Ovary (tissue), 9 donors: ENCODE results near the gene ITGA2. TPM values are rescaled to one million over a fixed set of nuclear protein-coding genes. Genes with fewer than 3 reads are reported as not detected.

Source experiments
- DNase-seq, 5 donors: peaks; one replicate each; pipeline ENCODE4 v3.0.0-alpha.2; 2019 to 2020
- H3K27ac ChIP-seq, 2 donors: fragments of 200-600 bp; one replicate each; pipeline versions ENCODE4 v1.5.1 to v1.8.0; 2019 to 2022
- H3K27me3 ChIP-seq: fragments of 200-600 bp; one replicate; pipeline ENCODE4 v1.8.0; 2022
- H3K36me3 ChIP-seq: fragments of 200-600 bp; sonication (generic); one replicate; pipeline ENCODE4 v1.5.1; 2019
- H3K4me1 ChIP-seq: one replicate; pipeline ENCODE4 v1.8.1; 2013; ENCODE audit warnings: mild to moderate bottlenecking, moderate library complexity; ENCODE audit not compliant: insufficient read depth
- H3K4me3 ChIP-seq: fragments of 200-600 bp; sonication (generic); one replicate; pipeline ENCODE4 v1.5.1; 2017
- H3K9me3 ChIP-seq, 2 donors: fragments of 200-600 bp in 1 of 2; sonication (generic) in 1 of 2; one replicate each; pipeline versions ENCODE4 v1.5.1 to v1.8.1; 2013 to 2019; ENCODE audit warnings: mild to moderate bottlenecking in 1 of 2, moderate library complexity in 1 of 2
- CTCF ChIP-seq, 3 donors: fragments of 450-650 bp in 2 of 3; fragments of 200-600 bp in 1 of 3; IDR thresholded peaks; one replicate each; pipeline versions ENCODE4 v1.5.1 to v1.8.0; 2016 to 2022; ENCODE audit warnings: antibody characterized with exemption in 3 of 3, mild to moderate bottlenecking in 1 of 3
- EP300 ChIP-seq: sonication (generic); formaldehyde crosslinking; IDR thresholded peaks from one replicate; pipeline ENCODE4 v1.6.1; 2017; ENCODE audit warnings: antibody characterized with exemption
- POLR2A ChIP-seq: fragments of 450-650 bp; IDR thresholded peaks from one replicate; pipeline ENCODE4 v1.6.1; 2017; ENCODE audit warnings: antibody characterized with exemption, mild to moderate bottlenecking, moderate library complexity
- WGBS, 3 donors: extraction: QIAGEN DNeasy Blood & Tissue Kit in 1 of 3; methylation state at CpG; one replicate each; pipeline versions ENCODE4 v1.1.5 to v1.1.7; 2013 to 2017; 5-methylcytosine and 5-hydroxymethylcytosine counted together
- intact Hi-C, 4 donors: fragments of 100-400 bp; cut with DNase I; formaldehyde crosslinking; loops; one replicate each; pipeline versions ENCODE4 v1.11.0 to v1.15.1; 2022 to 2023
- polyA plus RNA-seq, 2 donors: library from polyadenylated mRNA; stranded (reverse); fragments of 200-250 nt in 1 of 2; fragments of 350-450 nt in 1 of 2; fragmentation: Illumina TruSeq in 1 of 2; extraction: RNeasy Lipid Tissue Mini Kit (QIAGEN cat#74804) in 1 of 2; gene quantifications; one replicate each; pipeline ENCODE4 v1.2.3, GENCODE V29; 2013 to 2014
- total RNA-seq, 7 donors: library from RNA; depleted of rRNA in 2 of 7; stranded (reverse); fragments of >200 nt in 2 of 7; fragmentation: NEBNext Ultra II Directional in 3 of 7; extraction: Animal tissue kit (Norgen Biotek cat#: 25700) in 3 of 7; gene quantifications; one replicate each; pipeline versions ENCODE4 v1.1.0 to v1.2.4, GENCODE V29; 2016 to 2023
- donor health status: DM: no; HTN: no; CAD: no; lungs with moderate emphysema.
- donor health status: DM: no; HTN: no; CAD: no.
- donor health status: Bipolar disorder and iron deficiency.
- donor health status: DM: yes; HTN: yes; CAD: no.
- donor health status: DM: no; HTN: no; CAD: no.
- donor health status: DM: yes; HTN: yes; CAD: no.

Gene ITGA2
- total and polyA plus RNA-seq, 9 donors = 0.36 to 8.4 (median 1.7) TPM

- H3K27ac ChIP-seq = no peak overlapping the region
- no peaks in the 10 kb centered on the region for H3K9me3 ChIP-seq
- no peaks in the 10 kb centered on the region for H3K27me3 ChIP-seq
- 31 to 40% (median 40%) methylated on average over 2 of the region's 2 CpGs for WGBS, 3 donors
- H3K36me3 ChIP-seq = no peaks in the 10 kb centered on the region
- DNase-seq = no peak
- H3K4me3 ChIP-seq = no peak overlapping the region
- intact Hi-C loops = no loop called here
- TF ChIP-seq EP300 (no peak), CTCF (IDR thresholded peaks at IDR 0.05) (no peak), POLR2A (no peak)
- no peaks in the 10 kb centered on the region for H3K4me1 ChIP-seq
Observed at GRCh38 chr5:53130266-53130665, 141.1 kb downstream of the ITGA2 start.

- H3K4me1 ChIP-seq = no peaks in the 10 kb centered on the region
- no peak overlapping the region for H3K27ac ChIP-seq
- WGBS, 3 donors = 87 to 95% (median 91%) methylated on average over 1 of the region's 1 CpG
- H3K27me3 ChIP-seq = no peaks in the 10 kb centered on the region
- no peaks in the 10 kb centered on the region for H3K36me3 ChIP-seq
- intact Hi-C loops = no loop called here
- no peak for DNase-seq
- H3K4me3 ChIP-seq = no peak overlapping the region
- TF ChIP-seq CTCF (IDR thresholded peaks at IDR 0.05) = no peak
- no peaks in the 10 kb centered on the region for H3K9me3 ChIP-seq
Observed at GRCh38 chr5:53133020-53133419, 143.9 kb downstream of the ITGA2 start.

Other genes with a start within 250 kb of the ITGA2 start
- gene ITGA1, start 201.4 kb upstream of the ITGA2 start, total RNA-seq = 10 to 100 TPM; 10.4 to 17.1 (median 14.7) TPM
- gene ITGA1, start 201.4 kb upstream of the ITGA2 start, polyA plus RNA-seq = 10 to 100 TPM in 1 of 2 donors, 1 to 10 TPM in 1; 4.9 to 41.2 TPM
- gene PELO, start 201.4 kb upstream of the ITGA2 start, total RNA-seq = 10 to 100 TPM in 6 of 7 donors, 1 to 10 TPM in 1; 7.9 to 19.0 (median 11.8) TPM
- 10 to 100 TPM in 1 of 2 donors, 1 to 10 TPM in 1; 6.3 to 18.4 TPM for gene PELO, start 201.4 kb upstream of the ITGA2 start, polyA plus RNA-seq
- gene MOCS2, start 120.4 kb downstream of the ITGA2 start, total RNA-seq = 10 to 100 TPM; 32.9 to 45.5 (median 39.6) TPM
- 10 to 100 TPM; 41.7 to 72.2 TPM for gene MOCS2, start 120.4 kb downstream of the ITGA2 start, polyA plus RNA-seq